GM20000 (cell line): ENCODE data around the gene RCC1.
"Not testable (repeated sequence)": the region's sequence is repeated elsewhere in the genome, so short reads cannot be mapped to it uniquely, and the experiment has no call there.

Source experiments
- DNase-seq: peaks from one replicate; pipeline ENCODE4 v3.0.0; 2012; ENCODE audit warnings: low spot score
- TF ChIP-seq, protein P1 (sequence below): IDR thresholded peaks from 2 replicates; pipeline ENCODE4 v1.5.1; 2012; ENCODE audit warnings: mild to moderate bottlenecking, control low read depth; ENCODE audit errors: extremely low read depth, missing control alignments

The RCC1 gene

DNA sequence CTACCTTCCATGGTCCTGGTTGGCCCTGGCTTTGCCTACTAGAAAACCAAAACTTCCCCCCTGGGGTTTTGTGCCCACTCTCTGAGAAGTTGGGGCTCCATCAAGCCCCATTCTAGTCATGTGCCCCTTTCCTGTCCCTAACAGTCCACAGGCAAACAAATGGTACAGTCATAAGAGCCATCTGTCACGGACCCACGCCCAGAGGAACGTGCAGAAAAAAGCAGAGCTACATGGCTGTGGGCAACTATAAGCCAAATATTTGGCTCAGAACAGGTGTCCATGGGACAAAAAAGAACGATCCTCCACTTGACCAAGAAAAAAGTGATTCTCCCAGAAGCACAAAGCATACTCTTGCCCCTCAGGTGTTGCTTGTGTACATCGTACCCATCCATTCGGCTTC, 32.4 kb downstream of the RCC1 start:
- DNase-seq = no peak

DNA sequence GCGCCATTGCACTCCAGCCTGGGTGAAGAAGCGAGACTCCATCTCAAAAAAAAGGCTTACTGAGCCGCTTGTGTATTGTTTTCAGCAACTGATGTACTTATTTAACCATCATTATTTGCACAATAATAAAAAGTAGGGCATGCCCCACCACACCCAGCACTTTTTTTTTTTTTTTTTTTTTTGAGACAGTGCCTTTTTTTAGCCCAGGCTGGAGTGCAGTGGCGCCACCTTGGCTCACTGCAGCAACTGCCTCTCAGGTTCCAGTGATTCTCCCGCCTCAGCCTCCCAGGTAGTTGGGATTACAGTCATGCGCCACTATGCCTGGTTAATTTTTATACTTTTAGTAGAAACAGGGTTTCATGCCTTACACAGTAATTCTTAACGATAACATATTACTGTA, 34.8 kb downstream of the RCC1 start:
- no peak for DNase-seq
- TF ChIP-seq, protein P1, sequence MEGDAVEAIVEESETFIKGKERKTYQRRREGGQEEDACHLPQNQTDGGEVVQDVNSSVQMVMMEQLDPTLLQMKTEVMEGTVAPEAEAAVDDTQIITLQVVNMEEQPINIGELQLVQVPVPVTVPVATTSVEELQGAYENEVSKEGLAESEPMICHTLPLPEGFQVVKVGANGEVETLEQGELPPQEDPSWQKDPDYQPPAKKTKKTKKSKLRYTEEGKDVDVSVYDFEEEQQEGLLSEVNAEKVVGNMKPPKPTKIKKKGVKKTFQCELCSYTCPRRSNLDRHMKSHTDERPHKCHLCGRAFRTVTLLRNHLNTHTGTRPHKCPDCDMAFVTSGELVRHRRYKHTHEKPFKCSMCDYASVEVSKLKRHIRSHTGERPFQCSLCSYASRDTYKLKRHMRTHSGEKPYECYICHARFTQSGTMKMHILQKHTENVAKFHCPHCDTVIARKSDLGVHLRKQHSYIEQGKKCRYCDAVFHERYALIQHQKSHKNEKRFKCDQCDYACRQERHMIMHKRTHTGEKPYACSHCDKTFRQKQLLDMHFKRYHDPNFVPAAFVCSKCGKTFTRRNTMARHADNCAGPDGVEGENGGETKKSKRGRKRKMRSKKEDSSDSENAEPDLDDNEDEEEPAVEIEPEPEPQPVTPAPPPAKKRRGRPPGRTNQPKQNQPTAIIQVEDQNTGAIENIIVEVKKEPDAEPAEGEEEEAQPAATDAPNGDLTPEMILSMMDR = no peak

More for the DNA sequence above, 32.4 kb downstream of the RCC1 start:
- TF ChIP-seq, protein P1 = no peak

DNA sequence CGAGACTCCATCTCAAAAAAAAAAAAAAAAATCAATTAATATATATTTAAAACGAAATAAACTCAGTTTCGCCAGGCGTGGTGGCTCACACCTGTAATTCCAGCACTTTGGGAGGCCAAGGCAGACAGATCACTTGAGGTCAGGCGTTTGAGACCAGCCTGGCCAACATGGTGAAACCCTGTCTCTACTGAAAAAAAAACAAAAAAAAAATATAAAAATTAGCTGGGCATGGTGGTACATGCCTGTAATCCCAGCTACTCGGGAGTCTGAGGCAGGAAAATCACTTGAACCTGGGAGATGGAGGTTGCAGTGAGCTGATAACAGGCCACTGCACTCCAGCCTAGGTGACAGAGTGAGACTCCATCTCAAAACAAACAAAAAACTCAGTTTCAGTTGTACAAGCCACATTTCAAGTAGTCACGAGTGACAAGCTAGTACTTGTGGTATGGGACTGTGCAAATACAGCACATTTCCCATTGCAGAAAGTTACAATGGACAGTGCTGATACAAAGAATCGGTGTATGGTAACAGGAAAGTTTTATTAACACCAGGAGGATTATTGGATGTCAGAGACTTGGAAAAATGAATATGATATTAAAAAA, 35.7 kb downstream of the RCC1 start:
- DNase-seq = not testable (repeated sequence)

DNA sequence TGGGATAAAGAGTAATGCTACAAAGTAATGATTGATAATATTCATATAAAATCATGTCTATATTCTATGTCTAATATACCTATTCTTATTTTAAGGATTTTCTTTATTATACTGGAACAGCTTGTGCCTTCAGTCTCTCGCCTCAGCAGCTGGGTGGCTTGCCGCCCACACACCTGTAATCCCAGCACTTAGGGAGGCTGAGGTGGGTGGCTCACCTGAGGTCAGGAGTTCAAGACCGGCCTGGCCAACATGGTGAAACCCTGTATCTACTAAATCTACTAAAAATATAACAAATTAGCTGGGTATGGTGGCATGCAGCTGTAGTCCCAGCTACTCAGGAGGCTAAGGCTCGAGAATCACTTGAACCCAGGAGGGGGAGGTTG, 39.4 kb downstream of the RCC1 start:
- no peak for DNase-seq
- TF ChIP-seq, protein P1 = no peak

DNA sequence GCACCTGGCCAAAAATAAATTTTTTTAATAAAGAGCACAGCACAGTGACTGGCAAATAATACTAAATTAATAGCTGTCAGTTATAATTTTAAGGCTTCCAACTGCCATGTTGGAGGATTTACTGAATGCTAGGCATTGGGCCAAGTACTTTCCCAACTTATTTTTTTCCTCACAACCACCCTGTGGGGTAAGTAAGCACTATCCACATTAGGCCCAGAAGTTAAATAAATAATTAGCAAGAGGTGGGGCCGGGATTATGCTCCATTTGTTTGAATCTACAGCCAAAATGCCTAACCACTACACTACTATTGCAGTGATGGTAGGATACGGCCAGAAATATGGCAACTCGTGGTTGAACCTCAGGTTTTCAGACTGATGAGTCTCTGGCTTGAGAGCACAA, 42.5 kb downstream of the RCC1 start:
- DNase-seq = no peak
- TF ChIP-seq, protein P1 = no peak

DNA sequence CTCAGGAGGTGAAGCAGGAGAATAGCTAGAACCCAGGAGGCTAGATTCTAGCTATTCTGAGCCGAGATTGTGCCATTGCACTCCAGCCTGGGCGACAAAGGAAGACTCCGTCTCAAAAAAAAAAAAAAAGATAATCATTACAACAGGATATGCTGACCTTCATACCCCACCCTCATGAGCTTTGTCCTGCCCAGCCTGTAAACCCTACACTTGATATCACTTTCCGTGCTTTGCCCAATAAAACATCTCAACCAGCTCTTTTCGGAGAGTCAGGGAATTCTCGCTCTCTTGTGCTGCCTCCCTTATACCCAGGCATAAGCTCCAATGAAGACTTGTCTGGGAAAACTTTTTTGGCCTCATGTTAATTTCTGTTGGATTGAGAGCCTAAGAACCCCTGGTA, 45.5 kb downstream of the RCC1 start:
- TF ChIP-seq, protein P1 = no peak
- DNase-seq = no peak

DNA sequence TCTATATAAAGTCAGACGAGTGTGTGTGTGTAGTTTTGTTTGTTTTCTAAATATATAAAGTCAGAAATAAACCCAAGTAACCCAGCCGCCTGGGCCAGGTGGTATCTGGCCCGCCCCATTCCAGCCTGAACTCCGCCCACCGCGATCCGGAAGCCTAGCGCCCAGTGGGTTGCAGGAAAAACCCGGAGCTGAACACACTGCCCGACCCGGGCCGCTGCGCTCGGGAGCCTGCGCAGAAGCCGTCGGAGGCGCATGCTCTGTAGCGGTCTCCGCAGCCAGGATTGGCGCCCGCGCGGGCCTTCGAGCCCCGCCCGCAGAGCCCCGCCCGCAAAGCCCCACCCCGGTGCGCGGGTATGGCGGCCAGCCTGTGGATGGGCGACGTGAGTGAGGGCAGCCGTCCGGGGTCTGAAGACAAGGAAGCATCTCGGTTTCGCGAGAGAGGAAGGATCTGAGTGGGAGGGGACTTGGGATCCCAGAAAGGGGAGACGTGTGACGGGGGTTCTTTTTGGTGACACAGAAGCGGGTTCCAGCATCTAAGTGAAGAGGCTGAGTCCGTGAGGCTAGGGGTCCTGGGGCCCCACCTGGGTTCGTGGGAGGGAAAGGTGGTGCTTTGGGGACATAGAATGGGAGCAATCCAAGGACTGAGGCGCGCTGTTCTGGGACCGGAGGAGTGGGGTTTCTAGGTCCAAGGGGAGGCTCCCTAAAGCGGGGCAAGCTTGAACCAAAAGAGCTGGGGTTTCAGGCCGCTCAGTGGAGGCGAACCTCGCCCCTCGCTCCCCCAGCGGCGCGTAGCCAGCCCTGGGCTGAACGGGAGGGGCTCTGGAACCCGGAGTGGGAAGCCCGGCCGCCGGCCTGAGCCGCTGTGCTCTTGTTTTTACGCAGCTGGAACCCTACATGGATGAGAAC, 47.2 kb downstream of the RCC1 start, which contains the start of gene TRNAU1AP:
Gene TRNAU1AP, plus strand, starts transcription at position 328 of the 906 bp plus-strand sequence. Its CDS starts 26 bp downstream, at position 354.
- TF ChIP-seq, protein P1 = no peak
- peak; percentile 97 for DNase-seq
